ENCODE data around the gene LRCH1.

The LRCH1 gene

GRCh38 chr13:46567671-46568070 is 14.7 kb downstream of the LRCH1 start:
- TF ChIP-seq CTCF (IDR thresholded peaks at IDR 0.05): no peak

- no peak for TF ChIP-seq CTCF (IDR thresholded peaks at IDR 0.05)
Measured at GRCh38 chr13:46569456-46569855, 16.5 kb downstream of the LRCH1 start.

- TF ChIP-seq CTCF (IDR thresholded peaks at IDR 0.05): no peak
Measured at GRCh38 chr13:46570273-46570672, 17.3 kb downstream of the LRCH1 start.

- no peak for TF ChIP-seq CTCF (IDR thresholded peaks at IDR 0.05)
Measured at GRCh38 chr13:46571189-46571908, 18.4 kb downstream of the LRCH1 start.

- TF ChIP-seq CTCF (IDR thresholded peaks at IDR 0.05): no peak
Measured at GRCh38 chr13:46571909-46572595, 19.1 kb downstream of the LRCH1 start.

GRCh38 chr13:46572752-46573431 is 19.9 kb downstream of the LRCH1 start:
- TF ChIP-seq CTCF (IDR thresholded peaks at IDR 0.05): no peak

GRCh38 chr13:46575301-46575771 is 22.4 kb downstream of the LRCH1 start:
- TF ChIP-seq CTCF (IDR thresholded peaks at IDR 0.05): no peak

Data from LNCAP (cell line).